ENCODE measurements around the gene ADAMTS2.

GRCh38 chr5:179307931-179308471 is 37.3 kb downstream of the ADAMTS2 start:
- TF ChIP-seq, protein P1, sequence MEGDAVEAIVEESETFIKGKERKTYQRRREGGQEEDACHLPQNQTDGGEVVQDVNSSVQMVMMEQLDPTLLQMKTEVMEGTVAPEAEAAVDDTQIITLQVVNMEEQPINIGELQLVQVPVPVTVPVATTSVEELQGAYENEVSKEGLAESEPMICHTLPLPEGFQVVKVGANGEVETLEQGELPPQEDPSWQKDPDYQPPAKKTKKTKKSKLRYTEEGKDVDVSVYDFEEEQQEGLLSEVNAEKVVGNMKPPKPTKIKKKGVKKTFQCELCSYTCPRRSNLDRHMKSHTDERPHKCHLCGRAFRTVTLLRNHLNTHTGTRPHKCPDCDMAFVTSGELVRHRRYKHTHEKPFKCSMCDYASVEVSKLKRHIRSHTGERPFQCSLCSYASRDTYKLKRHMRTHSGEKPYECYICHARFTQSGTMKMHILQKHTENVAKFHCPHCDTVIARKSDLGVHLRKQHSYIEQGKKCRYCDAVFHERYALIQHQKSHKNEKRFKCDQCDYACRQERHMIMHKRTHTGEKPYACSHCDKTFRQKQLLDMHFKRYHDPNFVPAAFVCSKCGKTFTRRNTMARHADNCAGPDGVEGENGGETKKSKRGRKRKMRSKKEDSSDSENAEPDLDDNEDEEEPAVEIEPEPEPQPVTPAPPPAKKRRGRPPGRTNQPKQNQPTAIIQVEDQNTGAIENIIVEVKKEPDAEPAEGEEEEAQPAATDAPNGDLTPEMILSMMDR (IDR thresholded peaks at IDR 0.05; ENCODE audit: borderline replicate concordance, extremely low read depth, low read length, poor library complexity, severe bottlenecking) = no peak
- TF ChIP-seq EZH2 (IDR thresholded peaks at IDR 0.05; ENCODE audit: borderline replicate concordance, low read depth, low read length, severe bottlenecking) = no peak

Measured in DND-41 (cell line).